IMR-90 (cell line): ENCODE results near the gene TTC28. TPM values are rescaled to one million over a fixed set of nuclear protein-coding genes. Genes with fewer than 3 reads are reported as not detected.

ENCODE experiments used
- ATAC-seq: fragments of 200-7000 bp; cut with Tn5 transposase; 2 replicates; pipeline ENCODE4 v1.9.1; 2020; ENCODE audit warnings: low read depth, mild to moderate bottlenecking, moderate library complexity
- BruUV-seq: library from RNA; stranded (reverse); fragments of 400-500 nt; replicated peaks from 2 replicates; lab custom pipeline; 2021; lab: Mats Ljungman, UMichigan
- CTCF ChIA-PET: fragments of 300-600 bp; formaldehyde crosslinking; extraction: SDS; loops from one replicate; lab custom pipeline; 2021; ENCODE audit warnings: antibody characterized with exemption; lab: Yijun Ruan, JAX
- POLR2A ChIA-PET: fragments of 300-600 bp; sonication (Branson Sonifier 250); formaldehyde crosslinking; loops from one replicate; lab custom pipeline; 2022; ENCODE audit warnings: antibody characterized with exemption; ENCODE audit not compliant: unreplicated experiment; lab: Charles Lee
- DNase-seq: peaks from one replicate; pipeline ENCODE4 v3.0.0; 2013
- H2AFZ ChIP-seq: replicated peaks from 2 replicates; pipeline ENCODE3; 2013; ENCODE audit warnings: low read length, mild to moderate bottlenecking; ENCODE audit not compliant: poor library complexity
- H2AK5ac ChIP-seq: 2 replicates; pipeline ENCODE4 v1.6.1; 2013; ENCODE audit warnings: low read depth, low read length, inconsistent platforms
- H2AK9ac ChIP-seq: replicated peaks from 2 replicates; pipeline ENCODE3; 2013; ENCODE audit warnings: mild to moderate bottlenecking, low read depth, low read length, moderate library complexity; ENCODE audit not compliant: poor library complexity
- H2BK120ac ChIP-seq: 2 replicates; pipeline ENCODE4 v1.6.1; 2013; ENCODE audit warnings: low read depth, low read length, inconsistent platforms
- H2BK15ac ChIP-seq: 3 replicates; pipeline ENCODE4 v1.6.1; 2013; ENCODE audit warnings: low read depth, low read length, inconsistent platforms
- H2BK20ac ChIP-seq: 2 replicates; pipeline ENCODE4 v1.6.1; 2013; ENCODE audit warnings: low read depth, mild to moderate bottlenecking, inconsistent platforms, low read length, moderate library complexity
- H2BK5ac ChIP-seq: 2 replicates; pipeline ENCODE4 v1.6.1; 2013; ENCODE audit warnings: mild to moderate bottlenecking, low read depth, low read length, inconsistent platforms; ENCODE audit not compliant: poor library complexity, severe bottlenecking
- H3K14ac ChIP-seq: replicated peaks from 2 replicates; pipeline ENCODE4 v1.6.1; 2013; ENCODE audit warnings: low read depth, low read length, inconsistent platforms
- H3K18ac ChIP-seq: 2 replicates; pipeline ENCODE4 v1.6.1; 2013; ENCODE audit warnings: low read depth, low read length, control low read depth
- H3K23ac ChIP-seq: 2 replicates; pipeline ENCODE4 v1.6.1; 2013; ENCODE audit warnings: low read depth, low read length, inconsistent platforms
- H3K27ac ChIP-seq: 2 replicates; pipeline ENCODE4 v1.5.1; 2013; ENCODE audit warnings: mild to moderate bottlenecking, control low read depth, low read length; ENCODE audit not compliant: insufficient read depth
- H3K27me3 ChIP-seq: 2 replicates; pipeline ENCODE4 v1.6.1; 2013; ENCODE audit warnings: low read length; ENCODE audit not compliant: control insufficient read depth, insufficient read depth
- H3K36me3 ChIP-seq: 2 replicates; pipeline ENCODE4 v1.6.1; 2013; ENCODE audit warnings: low read length, mixed read lengths; ENCODE audit not compliant: control insufficient read depth, insufficient read depth
- H3K4ac ChIP-seq: 2 replicates; pipeline ENCODE4 v1.6.1; 2013; ENCODE audit warnings: low read depth, low read length, inconsistent platforms
- H3K4me1 ChIP-seq: 2 replicates; pipeline ENCODE4 v1.6.1; 2013; ENCODE audit warnings: low read length, mixed read lengths; ENCODE audit not compliant: control insufficient read depth, insufficient read depth
- H3K4me2 ChIP-seq: 2 replicates; pipeline ENCODE4 v1.6.1; 2013; ENCODE audit warnings: low read depth, mild to moderate bottlenecking, control low read depth, low read length, moderate library complexity
- H3K4me3 ChIP-seq: 2 replicates; pipeline ENCODE4 v1.5.1; 2013; ENCODE audit warnings: low read depth, mild to moderate bottlenecking, control low read depth, low read length, moderate library complexity; ENCODE audit not compliant: insufficient read depth
- H3K56ac ChIP-seq: 2 replicates; pipeline ENCODE4 v1.6.1; 2013; ENCODE audit warnings: low read length, inconsistent platforms; ENCODE audit not compliant: insufficient read depth; ENCODE audit errors: extremely low read depth
- H3K79me1 ChIP-seq, 2 experiments: 2 replicates each; pipeline ENCODE4 v1.6.1; 2013; ENCODE audit warnings: low read length in 2 of 2, inconsistent platforms in 1 of 2, low read depth in 1 of 2
- H3K9ac ChIP-seq: 2 replicates; pipeline ENCODE4 v1.6.1; 2013; ENCODE audit warnings: low read depth, low read length, control low read depth
- H3K9me1 ChIP-seq: 2 replicates; pipeline ENCODE4 v1.6.1; 2013; ENCODE audit warnings: low read length, inconsistent platforms; ENCODE audit not compliant: insufficient read depth
- H3K9me3 ChIP-seq: 2 replicates; pipeline ENCODE4 v1.6.1; 2013; ENCODE audit warnings: low read length; ENCODE audit not compliant: control insufficient read depth, insufficient read depth
- H4K20me1 ChIP-seq: 2 replicates; pipeline ENCODE4 v1.6.1; 2013; ENCODE audit warnings: low read length, inconsistent platforms; ENCODE audit not compliant: insufficient read depth
- H4K5ac ChIP-seq: 2 replicates; pipeline ENCODE4 v1.6.1; 2013; ENCODE audit warnings: mild to moderate bottlenecking, low read depth, low read length, control low read depth
- H4K8ac ChIP-seq, 2 experiments: 2 replicates each; pipeline ENCODE4 v1.6.1; 2013; ENCODE audit warnings: low read depth in 2 of 2, low read length in 2 of 2, control low read depth in 1 of 2, inconsistent platforms in 1 of 2
- H4K91ac ChIP-seq: 2 replicates; pipeline ENCODE4 v1.6.1; 2013; ENCODE audit warnings: low read depth, low read length, inconsistent platforms; ENCODE audit not compliant: insufficient read depth
- MAFK ChIP-seq: IDR thresholded peaks from 2 replicates; pipeline ENCODE4 v1.6.1; 2012; ENCODE audit warnings: low read depth, low read length, improper control_type of control experiment
- RFX5 ChIP-seq: IDR thresholded peaks from 2 replicates; pipeline ENCODE4 v1.8.0; 2012; ENCODE audit warnings: low read depth, mild to moderate bottlenecking, low read length, moderate library complexity
- WGBS, 2 experiments: methylation state at CpG; one replicate each; pipeline versions ENCODE4 v1.1.5 to v1.1.7; 2013; ENCODE audit warnings: missing lambda C conversion rate in 2 of 2; ENCODE audit not compliant: insufficient read length in 1 of 2; ENCODE audit errors: extremely low coverage in 2 of 2; 5-methylcytosine and 5-hydroxymethylcytosine counted together
- dilution Hi-C: fragments of 300-500 bp; cut with HindIII; formaldehyde crosslinking; loops from one replicate; pipeline ENCODE4 v1.14.3; 2018; ENCODE audit warnings: low sequenced_read_pairs; ENCODE audit not compliant: unreplicated experiment
- in situ Hi-C: fragments of 300-500 bp; cut with MboI; formaldehyde crosslinking; loops from 3 replicates; pipeline ENCODE4 v1.14.3; 2019; ENCODE audit warnings: low sequenced_read_pairs, inconsistent platforms, mixed read lengths
- intact Hi-C: fragments of 100-400 bp; cut with micrococcal nuclease; formaldehyde crosslinking; loops from 2 replicates; pipeline ENCODE4 v1.10.0; 2022
- polyA plus RNA-seq, 3 experiments: library from polyadenylated mRNA; depleted of rRNA; stranded (reverse); fragments of >200 nt; gene quantifications; 2 replicates each; pipeline ENCODE4 v1.2.3, GENCODE V29; 2012; ENCODE audit warnings: low replicate concordance in 1 of 3
- total RNA-seq: library from RNA; depleted of rRNA; stranded (reverse); fragments of >200 nt; gene quantifications from 2 replicates; pipeline ENCODE4 v1.2.3, GENCODE V29; 2012

TTC28 gene
- total and polyA plus RNA-seq, 2 of the 4 experiments (the other 2 are of a cell fraction): 5.6 to 13.3 TPM

GRCh38 chr22:27961680-27962079, 718.0 kb downstream of the TTC28 start:
- dilution Hi-C loops: no loop called here
- ChIA-PET POLR2A (no interaction called here), CTCF (no interaction called here)
- no peaks in the 10 kb centered on the region for H4K20me1 ChIP-seq
- no peak overlapping the region for H3K4me2 ChIP-seq
- no peak overlapping the region for H3K18ac ChIP-seq
- H2AK5ac ChIP-seq: no peak overlapping the region
- peaks cover 8% of the 10 kb centered on the region for H3K4me1 ChIP-seq
- H4K8ac ChIP-seq: no peak overlapping the region
- no peak overlapping the region for H2AFZ ChIP-seq
- intact Hi-C loops: no loop called here
- WGBS, 2 experiments: no CpG with 5 or more reads among the region's 1 CpG
- H3K23ac ChIP-seq: no peak overlapping the region
- no peaks in the 10 kb centered on the region for H3K9me3 ChIP-seq
- no peak overlapping the region for H3K56ac ChIP-seq
- no peak overlapping the region for H3K4ac ChIP-seq
- no peak overlapping the region for H2BK5ac ChIP-seq
- DNase-seq: no peak
- no peak overlapping the region for H2BK15ac ChIP-seq
- H2BK20ac ChIP-seq: no peak overlapping the region
- H2AK9ac ChIP-seq: no peak overlapping the region
- TF ChIP-seq MAFK: peak; percentile 74
- no peak for TF ChIP-seq RFX5
- H3K4me3 ChIP-seq: no peak overlapping the region
- no peaks in the 10 kb centered on the region for H3K79me1 ChIP-seq
- no peak overlapping the region for H3K14ac ChIP-seq
- no peak overlapping the region for H3K27ac ChIP-seq
- no peaks in the 10 kb centered on the region for H3K27me3 ChIP-seq
- H4K91ac ChIP-seq: no peak overlapping the region
- H2BK120ac ChIP-seq: no peak overlapping the region
- no peak overlapping the region for H3K9ac ChIP-seq
- in situ Hi-C loops: no loop called here
- 0 out of 2 replicates have a peak, but pooled peaks cover 2% of the 10 kb centered on the region for H3K9me1 ChIP-seq
- H3K36me3 ChIP-seq: no peaks in the 10 kb centered on the region
- BruUV-seq: no TSS peak
- no peak for ATAC-seq
- no peak overlapping the region for H4K5ac ChIP-seq
